AG04450 (cell line): ENCODE data around the gene MAP2K5. TPM values are rescaled to one million over a fixed set of nuclear protein-coding genes. Genes with fewer than 3 reads are reported as not detected.
A peak's percentile ranks its signal among the peaks of the same experiment; 100 is the strongest.

Experiments
- CTCF ChIA-PET: fragments of 300-600, 350-600 bp; formaldehyde crosslinking; extraction: SDS; loops from one replicate; lab custom pipeline; 2022; ENCODE audit warnings: antibody characterized with exemption, inconsistent platforms; lab: Charles Lee
- POLR2A ChIA-PET: fragments of 350-600 bp; formaldehyde crosslinking; extraction: SDS; loops from one replicate; lab custom pipeline; 2021; ENCODE audit warnings: antibody characterized with exemption, inconsistent platforms; lab: Yijun Ruan, JAX
- DNase-seq: peaks from one replicate; pipeline ENCODE4 v3.0.0-alpha.2; 2011; ENCODE audit warnings: low read depth, low spot score
- H3K27ac ChIP-seq: one replicate; pipeline ENCODE4 v1.5.1; 2012; ENCODE audit warnings: low read depth, low read length, control low read depth
- H3K27me3 ChIP-seq: one replicate; pipeline ENCODE4 v1.6.0; 2012; ENCODE audit warnings: low read length; ENCODE audit not compliant: control insufficient read depth, insufficient read depth
- H3K4me3 ChIP-seq: 2 replicates; pipeline ENCODE4 v1.5.1; 2011; ENCODE audit warnings: mild to moderate bottlenecking, low read depth, low read length, control low read depth
- H3K9me3 ChIP-seq: 2 replicates; pipeline ENCODE4 v1.5.1; 2012; ENCODE audit warnings: low read length; ENCODE audit not compliant: control insufficient read depth, insufficient read depth
- CTCF ChIP-seq: IDR thresholded peaks from 2 replicates; pipeline ENCODE4 v1.5.1; 2011; ENCODE audit warnings: low read depth, low read length, control low read depth, inconsistent platforms
- polyA plus RNA-seq: library from polyadenylated mRNA; depleted of rRNA; stranded (reverse); fragments of >200 nt; gene quantifications from 2 replicates; pipeline ENCODE4 v1.2.3, GENCODE V29; 2011

Gene MAP2K5
- polyA plus RNA-seq, 1 experiment: 5.4 TPM

DNA sequence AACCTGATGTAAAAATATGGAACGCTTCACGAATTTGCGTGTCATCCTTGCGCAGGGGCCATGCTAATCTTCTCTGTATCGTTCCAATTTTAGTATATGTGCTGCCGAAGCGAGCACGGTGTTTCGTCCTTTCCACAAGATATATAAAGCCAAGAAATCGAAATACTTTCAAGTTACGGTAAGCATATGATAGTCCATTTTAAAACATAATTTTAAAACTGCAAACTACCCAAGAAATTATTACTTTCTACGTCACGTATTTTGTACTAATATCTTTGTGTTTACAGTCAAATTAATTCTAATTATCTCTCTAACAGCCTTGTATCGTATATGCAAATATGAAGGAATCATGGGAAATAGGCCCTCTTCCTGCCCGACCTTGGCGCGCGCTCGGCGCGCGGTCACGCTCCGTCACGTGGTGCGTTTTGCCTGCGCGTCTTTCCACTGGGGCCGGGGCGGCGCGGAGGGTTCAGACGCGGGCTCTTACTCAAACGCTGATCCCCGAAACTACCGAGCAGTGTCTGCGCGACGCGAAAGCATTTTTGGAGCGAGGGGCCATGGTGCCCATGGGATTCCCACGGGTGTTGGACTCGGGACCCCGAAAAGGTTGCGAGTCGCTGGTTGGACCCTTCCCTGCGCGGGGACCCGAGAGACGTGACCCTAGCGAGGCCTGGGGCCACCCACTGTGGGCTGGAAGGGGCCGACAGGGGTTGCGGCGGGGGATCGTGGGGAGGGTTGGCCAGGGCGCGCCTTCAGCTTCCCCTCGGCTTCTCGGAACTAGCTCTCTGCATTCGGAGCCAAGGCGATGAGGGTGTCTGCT, 297.6 kb downstream of the MAP2K5 start, which contains the start of gene RNU6-1:
RNU6-1 (minus strand) TSS at position 117 of the 820 bp plus-strand sequence.
- peak within 1 kb of the TSS; percentile 92 for H3K4me3 ChIP-seq
- peaks cover 17% of the 10 kb centered on the region for H3K27me3 ChIP-seq
- ChIA-PET CTCF (interaction anchor here (1.5 to 2.0 kb wide), 4 partner anchors 23 to 383 kb away, joined by 4 to 10 read pairs (median 8); no protein-coding TSS in a partner anchor), POLR2A (interaction anchor here (0.6 kb wide), 1 partner anchor 13 kb away, joined by 5 read pairs; no protein-coding TSS in a partner anchor)
- peak within 1 kb of the TSS; percentile 85 for H3K27ac ChIP-seq
- TF ChIP-seq CTCF: no peak
- peak; percentile 84 for DNase-seq
- H3K9me3 ChIP-seq: peaks cover 3% of the 10 kb centered on the region; the same call in 1 of the 2 replicates

DNA sequence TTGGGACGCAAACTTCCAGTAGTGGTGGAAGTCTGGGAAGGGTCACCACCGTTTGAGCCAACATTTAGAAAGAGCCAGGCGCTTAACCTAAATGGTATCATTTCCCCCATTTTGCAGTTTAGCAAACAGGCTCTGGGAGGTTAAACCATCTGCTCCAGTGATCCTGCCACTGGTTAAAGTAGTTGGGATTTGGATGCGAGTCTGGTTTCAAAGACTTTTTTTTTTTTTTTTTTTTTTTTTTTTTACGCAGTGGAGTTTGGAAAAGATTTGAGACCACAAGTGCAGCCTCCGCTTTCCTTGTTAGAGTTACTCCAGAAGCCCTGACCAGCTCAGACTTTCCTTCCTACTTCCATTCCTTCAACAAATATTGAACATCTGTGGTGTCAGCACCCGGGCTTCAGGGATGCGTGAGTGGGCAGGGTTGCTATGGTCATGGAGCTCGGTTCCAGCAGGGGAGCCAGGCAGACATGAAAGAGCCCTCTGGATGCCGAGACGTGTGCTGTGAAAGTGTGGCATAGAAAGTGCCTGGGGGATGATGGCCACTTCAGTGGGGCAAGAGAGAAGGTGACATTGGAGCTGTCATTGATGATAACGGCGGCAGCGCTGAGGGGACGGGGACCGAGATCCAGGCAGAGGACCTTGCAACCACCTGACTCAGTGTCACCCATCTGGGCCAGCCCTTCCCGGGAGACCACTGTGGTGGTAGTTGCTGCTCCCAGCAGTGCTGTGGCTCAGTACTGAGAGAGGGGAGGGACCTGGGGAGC, 298.4 kb downstream of the MAP2K5 start:
- H3K27me3 ChIP-seq: peaks cover 9% of the 10 kb centered on the region
- no peaks in the 10 kb centered on the region; the same call in 1 of the 2 replicates for H3K9me3 ChIP-seq
- ChIA-PET CTCF (interaction anchor here (0.6 to 2.0 kb wide), 6 partner anchors 23 to 384 kb away, joined by 4 to 10 read pairs (median 6); no protein-coding TSS in a partner anchor), POLR2A (no interaction called here)
- TF ChIP-seq CTCF: no peak; the same call in 1 of the 2 replicates
- H3K4me3 ChIP-seq: peak overlapping the region; percentile 92
- peak overlapping the region; percentile 85 for H3K27ac ChIP-seq
- DNase-seq: no peak

DNA sequence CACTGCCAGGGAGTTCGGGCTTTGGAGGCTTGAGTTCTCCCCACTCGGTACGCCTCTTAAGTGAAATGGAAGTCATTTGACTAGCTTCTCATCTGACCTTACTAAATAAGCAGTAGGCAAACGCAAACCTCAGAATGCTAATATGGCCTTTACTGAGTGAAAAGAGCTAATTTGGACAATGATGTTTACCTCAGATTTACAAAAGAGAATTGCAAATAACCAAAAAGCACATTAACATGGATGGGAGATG, 298.9 kb downstream of the MAP2K5 start:
- Histone ChIP-seq H3K9me3 (no peaks in the 10 kb centered on the region; the same call in 1 of the 2 replicates), H3K27ac (no peak overlapping the region), H3K27me3 (peaks cover 6% of the 10 kb centered on the region), H3K4me3 (peak overlapping the region; percentile 92)
- DNase-seq: no peak
- no peak for TF ChIP-seq CTCF
- POLR2A ChIA-PET: no interaction called here
- CTCF ChIA-PET: interaction anchor here (0.5 to 2.0 kb wide), 7 partner anchors 22 to 466 kb away, joined by 4 to 10 read pairs (median 6); no protein-coding TSS in a partner anchor

DNA sequence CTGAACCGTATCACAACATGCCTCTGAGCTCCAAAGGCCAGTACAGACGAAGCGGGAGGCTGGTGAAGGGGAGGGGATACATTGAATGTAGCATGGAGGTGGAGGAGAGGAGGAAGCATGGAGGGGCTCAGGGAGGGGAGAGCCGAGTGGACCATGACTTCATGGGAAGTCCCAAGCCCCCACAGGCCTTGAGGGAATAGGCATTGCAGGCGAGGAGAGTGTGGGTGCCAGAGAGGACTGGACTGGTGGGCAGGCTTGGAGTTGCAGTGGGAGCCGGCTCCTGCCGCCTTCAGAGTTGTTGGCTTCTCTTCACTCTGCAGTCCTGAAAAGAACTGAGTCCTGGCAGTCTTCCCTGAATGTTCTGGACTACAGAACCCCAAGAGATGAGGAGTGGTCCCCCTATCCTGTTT, 300.6 kb downstream of the MAP2K5 start:
- Histone ChIP-seq H3K27ac (no peak overlapping the region), H3K27me3 (peaks cover 3% of the 10 kb centered on the region), H3K4me3 (no peak overlapping the region), H3K9me3 (no peaks in the 10 kb centered on the region; the same call in 1 of the 2 replicates)
- ChIA-PET POLR2A (interaction anchor here (0.7 kb wide), 1 partner anchor 721 kb away, joined by 3 read pairs; no protein-coding TSS in a partner anchor), CTCF (interaction anchor here (2.2 kb wide), 1 partner anchor 312 kb away, joined by 6 read pairs; no protein-coding TSS in a partner anchor)
- TF ChIP-seq CTCF: no peak
- no peak for DNase-seq
